Heart left ventricle (tissue), 16 donors: ENCODE measurements around the gene SHPK. TPM values are rescaled to one million over a fixed set of nuclear protein-coding genes. Genes with fewer than 3 reads are reported as not detected.
"Not testable (repeated sequence)": the region's sequence is repeated elsewhere in the genome, so short reads cannot be mapped to it uniquely, and the experiment has no call there.

Source experiments
- ATAC-seq, 4 donors: fragments of 200-7000 bp; cut with Tn5 transposase; one replicate each; pipeline ENCODE4 v1.9.1; 2020 to 2022; ENCODE audit warnings: moderate library complexity in 4 of 4, mild to moderate bottlenecking in 3 of 4, moderate number of reproducible peaks in 1 of 4
- DNase-seq, 5 donors: peaks; one replicate each; pipeline ENCODE4 v3.0.0-alpha.2; 2020
- H3K27ac ChIP-seq, 12 donors: fragments of 200-600 bp; sonication (generic) in 4 of 12; one replicate each; pipeline versions ENCODE4 v1.5.0 to v1.8.0; 2016 to 2022; ENCODE audit warnings: mild to moderate bottlenecking in 2 of 12
- H3K27me3 ChIP-seq, 9 donors: fragments of 200-600 bp; sonication (generic) in 2 of 9; one replicate each; pipeline versions ENCODE4 v1.5.1 to v1.8.0; 2016 to 2022; ENCODE audit warnings: mild to moderate bottlenecking in 3 of 9
- H3K36me3 ChIP-seq, 9 donors: fragments of 200-600 bp; sonication (generic) in 2 of 9; one replicate each; pipeline versions ENCODE4 v1.5.0 to v1.8.0; 2018 to 2022; ENCODE audit warnings: mild to moderate bottlenecking in 2 of 9
- H3K4me1 ChIP-seq, 12 donors: fragments of 200-600 bp; sonication (generic) in 4 of 12; one replicate each; pipeline versions ENCODE4 v1.5.0 to v1.8.0; 2016 to 2022; ENCODE audit warnings: mild to moderate bottlenecking in 3 of 12
- H3K4me3 ChIP-seq, 12 donors: fragments of 200-600 bp; sonication (generic) in 4 of 12; one replicate each; pipeline versions ENCODE4 v1.5.0 to v1.8.0; 2017 to 2022; ENCODE audit warnings: mild to moderate bottlenecking in 9 of 12, moderate library complexity in 4 of 12
- H3K9me3 ChIP-seq, 12 donors: fragments of 200-600 bp; sonication (generic) in 4 of 12; one replicate each; pipeline versions ENCODE4 v1.5.0 to v1.8.0; 2016 to 2022; ENCODE audit warnings: mild to moderate bottlenecking in 1 of 12
- POLR2A ChIP-seq, 2 donors: fragments of 450-650 bp; IDR thresholded peaks; one replicate each; pipeline ENCODE4 v1.6.1; 2017; ENCODE audit warnings: antibody characterized with exemption in 2 of 2, mild to moderate bottlenecking in 2 of 2, moderate library complexity in 2 of 2
- WGBS, 4 donors: extraction: QIAGEN DNeasy Blood & Tissue Kit in 2 of 4; methylation state at CpG; one replicate each; pipeline versions ENCODE4 v1.1.5 to v1.1.7; 2013 to 2018; 5-methylcytosine and 5-hydroxymethylcytosine counted together
- intact Hi-C, 10 donors: fragments of 100-400 bp; cut with DNase I; formaldehyde crosslinking; loops; one replicate each; pipeline versions ENCODE4 v1.11.1 to v1.14.2; 2022
- polyA plus RNA-seq, 2 donors: library from polyadenylated mRNA; stranded (reverse); fragments of 200-250 nt; gene quantifications; one replicate each; pipeline ENCODE4 v1.2.3, GENCODE V29; 2013
- total RNA-seq, 9 donors: library from RNA; depleted of rRNA in 2 of 9; stranded (reverse); fragments of >200 nt in 2 of 9; fragmentation: NEBNext Ultra II Directional in 3 of 9; extraction: Animal tissue kit (Norgen Biotek cat#: 25700) in 3 of 9; gene quantifications; one replicate each; pipeline versions ENCODE4 v1.1.0 to v1.2.4, GENCODE V29; 2016 to 2023
- TF ChIP-seq, protein P1 (sequence below), 12 donors: fragments of 200-600 bp; sonication (generic) in 4 of 12; IDR thresholded peaks; one replicate each; pipeline versions ENCODE4 v1.5.0 to v1.8.0; 2018 to 2022; ENCODE audit warnings: antibody characterized with exemption in 12 of 12, mild to moderate bottlenecking in 5 of 12
- donor health status: ischemic (EF 13 %, LVEDD 7.1; RV severe dilation, severe dysfunction).
- donor health status: healthy with polysubstance abuse.
- donor health status: DM: no; HTN: yes; CAD: no.
- donor health status: DM: no; HTN: no; CAD: no.
- donor health status: ischemic (EF 25% LVEDD 6.9; RV normal size, moderate dysfunction).
- donor health status: ischemic (EF 25% LVEDD 5.7; RV mildly dilated, moderate dysfunction).
- donor health status: healthy.
- donor health status: DM: yes; HTN: yes; CAD: no.
- donor health status: ischemic (EF 35%, LVEDD 5.7; RV mildly dilated, moderate dysfunction).
- donor health status: nonischemic (EF 11% LVEDD 7.7; RV severe dilation, severe dysfunction).
- donor health status: DM: yes; HTN: yes; CAD: no.
- donor health status: PGD.
- donor health status: ischemic (EF 29% LVEDD 5.4; RV normal size, mild dysfunction).
- donor health status: nonischemic (EF 23%, LVEDD 6.1; RV moderate dilation, normal function).

Gene SHPK
- total and polyA plus RNA-seq, 11 donors: 2.5 to 7.3 (median 3.6) TPM

DNA sequence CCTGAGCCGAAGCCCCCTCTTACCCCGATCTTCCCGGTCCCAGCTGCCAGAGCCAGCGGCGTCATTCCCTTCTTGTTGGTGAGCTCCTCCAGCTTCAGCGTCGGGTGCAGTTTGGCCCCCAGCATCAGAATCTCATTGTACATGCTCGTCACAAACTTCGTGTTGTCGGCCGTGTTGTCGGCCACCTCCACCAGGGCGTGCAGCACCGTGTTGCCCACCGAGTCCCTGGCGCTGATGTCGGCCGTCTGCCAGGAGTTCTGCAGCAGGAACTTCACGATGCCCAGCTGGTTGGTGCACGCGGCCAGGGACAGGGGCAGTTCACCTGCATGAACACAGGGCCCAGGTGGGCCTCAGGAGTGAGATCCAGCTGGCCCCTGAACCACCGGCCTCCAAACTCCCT, 46.3 kb downstream of the SHPK start:
- ATAC-seq: no peak
- Histone ChIP-seq H3K9me3 (no peaks in the 10 kb centered on the region), H3K4me3 (no peak overlapping the region), H3K36me3 (peaks cover 3 to 72% (median 60%) of the 10 kb centered on the region in 9 donors), H3K27ac (no peak overlapping the region), H3K27me3 (no peaks in the 10 kb centered on the region), H3K4me1 (peaks cover 0 to 14% (median 5%) of the 10 kb centered on the region in 12 donors)
- no peak for DNase-seq
- no peak for TF ChIP-seq POLR2A (IDR thresholded peaks at IDR 0.05)
- TF ChIP-seq, protein P1, sequence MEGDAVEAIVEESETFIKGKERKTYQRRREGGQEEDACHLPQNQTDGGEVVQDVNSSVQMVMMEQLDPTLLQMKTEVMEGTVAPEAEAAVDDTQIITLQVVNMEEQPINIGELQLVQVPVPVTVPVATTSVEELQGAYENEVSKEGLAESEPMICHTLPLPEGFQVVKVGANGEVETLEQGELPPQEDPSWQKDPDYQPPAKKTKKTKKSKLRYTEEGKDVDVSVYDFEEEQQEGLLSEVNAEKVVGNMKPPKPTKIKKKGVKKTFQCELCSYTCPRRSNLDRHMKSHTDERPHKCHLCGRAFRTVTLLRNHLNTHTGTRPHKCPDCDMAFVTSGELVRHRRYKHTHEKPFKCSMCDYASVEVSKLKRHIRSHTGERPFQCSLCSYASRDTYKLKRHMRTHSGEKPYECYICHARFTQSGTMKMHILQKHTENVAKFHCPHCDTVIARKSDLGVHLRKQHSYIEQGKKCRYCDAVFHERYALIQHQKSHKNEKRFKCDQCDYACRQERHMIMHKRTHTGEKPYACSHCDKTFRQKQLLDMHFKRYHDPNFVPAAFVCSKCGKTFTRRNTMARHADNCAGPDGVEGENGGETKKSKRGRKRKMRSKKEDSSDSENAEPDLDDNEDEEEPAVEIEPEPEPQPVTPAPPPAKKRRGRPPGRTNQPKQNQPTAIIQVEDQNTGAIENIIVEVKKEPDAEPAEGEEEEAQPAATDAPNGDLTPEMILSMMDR (IDR thresholded peaks at IDR 0.05): no peak
- intact Hi-C loops: loop anchor here in 1 of 10 donors (5.0 kb wide), 1 partner anchor 47 kb away; no protein-coding TSS in a partner anchor
- WGBS, 4 donors: 96 to 98% (median 97%) methylated on average over 21 to 22 of the region's 22 CpGs

DNA sequence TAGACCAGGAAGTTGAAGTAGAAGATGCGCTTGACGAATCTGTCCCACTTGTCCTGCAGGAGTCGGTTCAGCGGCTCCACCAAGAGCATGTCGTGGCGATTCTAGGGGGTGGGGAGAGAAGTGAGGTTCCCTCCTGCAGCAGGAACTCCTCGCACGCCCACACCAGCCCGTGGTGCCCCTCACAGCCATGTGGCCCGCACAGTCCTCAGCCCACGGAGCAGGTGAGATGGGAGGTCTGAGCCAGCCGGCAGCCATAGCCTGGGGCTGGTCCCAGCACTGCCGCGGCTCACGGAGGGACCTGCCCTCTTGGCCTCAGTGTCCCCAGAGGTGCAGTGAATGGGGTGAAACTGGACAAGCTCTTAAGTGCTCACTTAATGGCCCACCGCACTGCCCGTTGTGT, 50.2 kb downstream of the SHPK start:
- no peaks in the 10 kb centered on the region for H3K9me3 ChIP-seq
- intact Hi-C loops: loop anchor here in 1 of 10 donors (2.0 kb wide), 1 partner anchor 55 kb away; no protein-coding TSS in a partner anchor
- no peak overlapping the region for H3K4me3 ChIP-seq
- no peak overlapping the region for H3K27ac ChIP-seq
- DNase-seq: no peak
- H3K27me3 ChIP-seq: no peaks in the 10 kb centered on the region
- ATAC-seq: peak in 2 of 4 donors; percentile 12 to 21
- no peaks in the 10 kb centered on the region for H3K4me1 ChIP-seq
- TF ChIP-seq POLR2A (IDR thresholded peaks at IDR 0.05): no peak
- TF ChIP-seq, protein P1 (IDR thresholded peaks at IDR 0.05): no peak
- H3K36me3 ChIP-seq: peaks cover 3 to 79% (median 67%) of the 10 kb centered on the region in 9 donors
- WGBS, 4 donors: 94 to 96% (median 95%) methylated on average over 9 to 17 of the region's 17 CpGs

DNA sequence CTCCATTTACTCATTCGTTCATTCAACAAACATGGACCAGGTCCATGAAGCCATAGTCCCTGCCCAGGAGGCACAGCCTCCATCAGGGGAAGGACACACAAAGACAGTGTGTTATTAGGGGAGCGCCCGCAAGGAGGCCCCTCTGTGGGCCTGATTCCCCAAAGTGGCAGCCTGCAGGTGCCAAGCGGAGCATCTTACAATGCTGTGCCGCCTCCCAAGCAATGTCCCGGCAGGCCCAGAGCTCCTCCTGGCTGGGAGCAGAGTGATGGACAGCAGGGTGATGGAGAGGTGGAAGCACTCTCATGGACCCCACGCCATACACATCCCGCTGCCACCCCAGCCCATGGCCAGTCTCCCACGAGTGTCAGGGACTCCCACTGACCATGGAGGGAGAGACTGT, 52.6 kb downstream of the SHPK start:
- ATAC-seq: no peak

DNA sequence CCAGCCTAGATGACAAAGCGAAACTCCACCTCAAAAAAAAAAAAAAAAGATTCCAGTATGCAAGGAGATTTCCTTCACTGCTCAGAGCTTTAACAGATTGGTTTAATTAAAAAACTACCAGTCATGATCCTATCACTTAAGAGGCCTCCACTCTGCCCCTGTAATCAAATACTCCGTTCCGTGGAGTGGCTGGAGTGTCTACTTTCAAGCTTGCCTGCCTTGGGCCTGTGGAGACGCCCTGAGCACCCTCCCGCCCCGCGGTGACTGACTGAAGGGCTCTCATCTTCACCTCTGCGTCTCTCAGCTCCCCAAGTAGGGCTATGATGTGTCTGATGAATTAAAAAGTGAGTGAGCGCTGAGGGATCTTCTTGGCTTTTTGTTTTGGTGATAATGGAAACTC, 53.1 kb downstream of the SHPK start:
- ATAC-seq (no peak), DNase-seq (no peak)
- Histone ChIP-seq H3K27ac (no peak overlapping the region), H3K27me3 (no peaks in the 10 kb centered on the region), H3K4me3 (no peak overlapping the region), H3K36me3 (peaks cover 0 to 72% (median 49%) of the 10 kb centered on the region in 9 donors), H3K9me3 (no peaks in the 10 kb centered on the region), H3K4me1 (no peaks in the 10 kb centered on the region)
- intact Hi-C loops: no loop called here
- no peak for TF ChIP-seq POLR2A (IDR thresholded peaks at IDR 0.05)
- TF ChIP-seq, protein P1 (IDR thresholded peaks at IDR 0.05): no peak
- 91 to 96% (median 94%) methylated on average over 9 of the region's 9 CpGs for WGBS, 4 donors

More for the DNA sequence above, 52.6 kb downstream of the SHPK start:
- Histone ChIP-seq H3K4me1 (no peaks in the 10 kb centered on the region), H3K9me3 (no peaks in the 10 kb centered on the region), H3K4me3 (no peak overlapping the region), H3K27me3 (no peaks in the 10 kb centered on the region), H3K27ac (no peak overlapping the region), H3K36me3 (peaks cover 0 to 76% (median 54%) of the 10 kb centered on the region in 9 donors)
- WGBS, 4 donors: 94 to 96% (median 95%) methylated on average over 9 of the region's 9 CpGs
- no peak for DNase-seq
- intact Hi-C loops: no loop called here
- no peak for TF ChIP-seq POLR2A (IDR thresholded peaks at IDR 0.05)
- TF ChIP-seq, protein P1 (IDR thresholded peaks at IDR 0.05): no peak

DNA sequence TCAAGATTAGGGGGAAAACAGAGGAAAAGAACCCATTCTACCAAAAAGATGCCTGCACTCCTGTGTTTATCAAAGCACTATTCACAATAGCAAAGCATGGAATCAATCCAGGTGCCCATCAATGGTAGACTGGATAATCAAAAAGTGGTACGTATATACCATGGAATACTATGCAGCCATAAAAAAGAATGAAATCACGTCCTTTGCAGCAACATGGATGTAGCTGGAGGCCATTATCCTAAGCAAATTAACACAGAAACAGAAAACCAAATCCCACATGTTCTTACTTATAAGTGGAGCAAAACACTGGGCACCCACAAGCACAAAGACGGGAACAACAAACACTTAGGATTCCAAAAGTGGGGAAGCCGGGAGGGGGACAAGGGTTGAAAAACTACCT, 57.4 kb downstream of the SHPK start:
- peaks cover 0 to 63% (median 23%) of the 10 kb centered on the region in 9 donors for H3K36me3 ChIP-seq
- H3K4me1 ChIP-seq, H3K27ac ChIP-seq, ATAC-seq, intact Hi-C loops, H3K4me3 ChIP-seq, DNase-seq, H3K9me3 ChIP-seq, H3K27me3 ChIP-seq: not testable (repeated sequence)
- 74 to 96% (median 89%) methylated on average over 4 of the region's 4 CpGs for WGBS, 4 donors
